ENCODE data around the gene RAB4A. TPM values are rescaled to one million over a fixed set of nuclear protein-coding genes. Genes with fewer than 3 reads are reported as not detected.

Gene RAB4A
- total and polyA plus RNA-seq, 2 of the 13 experiments (the other 11 are each of a cell fraction or from before 2014, with no cell fraction given) = 56.0 to 80.1 TPM

DNA sequence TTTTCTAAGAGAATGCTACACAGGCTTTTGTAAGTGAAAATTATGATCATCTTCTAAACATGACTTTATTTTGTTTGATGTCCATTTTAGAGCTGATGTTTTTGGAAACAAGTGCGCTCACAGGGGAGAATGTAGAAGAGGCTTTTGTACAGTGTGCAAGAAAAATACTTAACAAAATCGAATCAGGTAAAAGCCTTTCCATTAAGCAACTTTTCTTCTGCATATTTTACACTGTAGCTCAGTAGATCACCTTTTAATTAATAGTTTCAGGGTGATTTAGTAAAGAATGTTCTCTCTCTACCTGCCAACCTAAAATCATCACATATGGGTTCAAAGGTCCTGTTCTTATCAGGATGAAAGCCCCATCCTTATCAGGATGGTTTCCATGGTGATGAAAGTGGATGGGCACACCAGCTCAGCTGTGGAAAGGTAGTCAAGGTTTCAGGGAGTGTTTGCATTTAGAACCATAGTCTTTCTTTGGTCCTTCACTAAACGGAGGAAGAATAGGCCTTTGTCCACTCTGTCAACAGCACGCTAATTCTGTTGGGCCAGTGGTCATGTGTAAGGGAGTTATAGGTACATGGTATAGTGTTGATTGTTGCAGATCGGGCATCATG is 28.1 kb downstream of the RAB4A start (continued):
- no peak for TF ChIP-seq SRSF9 (IDR thresholded peaks at IDR 0.05; ENCODE audit: borderline replicate concordance, insufficient read depth, low read depth, low read length, poor library complexity, severe bottlenecking)
- no peak for TF ChIP-seq DMAP1 (CRISPR knock-in tag; IDR thresholded peaks at IDR 0.05)
- TF ChIP-seq ETV6 (CRISPR knock-in tag; conservative IDR thresholded peaks at IDR 0.05) = no peak
- no peak for TF ChIP-seq ZNF782 (CRISPR knock-in tag; IDR thresholded peaks at IDR 0.05; ENCODE audit: borderline replicate concordance)
- TF ChIP-seq TOE1 (CRISPR knock-in tag; IDR thresholded peaks at IDR 0.05) = no peak
- TF ChIP-seq WIZ (CRISPR knock-in tag; IDR thresholded peaks at IDR 0.05) = no peak
- TF ChIP-seq ZFP36L2 (CRISPR knock-in tag; IDR thresholded peaks at IDR 0.05) = no peak
- no peak for TF ChIP-seq ZNF777 (CRISPR knock-in tag; IDR thresholded peaks at IDR 0.05)
- TF ChIP-seq TARDBP (CRISPR knock-in tag; IDR thresholded peaks at IDR 0.05) = peak; percentile 31; the same call in 1 of the 2 replicates
- TF ChIP-seq PITX1 (CRISPR knock-in tag; IDR thresholded peaks at IDR 0.05) = no peak; the same call in 1 of the 2 replicates
- no peak for TF ChIP-seq NR2C2 (CRISPR knock-in tag; IDR thresholded peaks at IDR 0.05; ENCODE audit: borderline replicate concordance)
- no peak for TF ChIP-seq ATF7 (IDR thresholded peaks at IDR 0.05)
- no peak for TF ChIP-seq ATF7 (CRISPR knock-in tag; IDR thresholded peaks at IDR 0.05)
- TF ChIP-seq EHMT2 (IDR thresholded peaks at IDR 0.05; ENCODE audit: borderline replicate concordance, low read depth, low read length) = no peak
- TF ChIP-seq RFX1 (IDR thresholded peaks at IDR 0.05) = peak; percentile 87
- TF ChIP-seq, protein P1, sequence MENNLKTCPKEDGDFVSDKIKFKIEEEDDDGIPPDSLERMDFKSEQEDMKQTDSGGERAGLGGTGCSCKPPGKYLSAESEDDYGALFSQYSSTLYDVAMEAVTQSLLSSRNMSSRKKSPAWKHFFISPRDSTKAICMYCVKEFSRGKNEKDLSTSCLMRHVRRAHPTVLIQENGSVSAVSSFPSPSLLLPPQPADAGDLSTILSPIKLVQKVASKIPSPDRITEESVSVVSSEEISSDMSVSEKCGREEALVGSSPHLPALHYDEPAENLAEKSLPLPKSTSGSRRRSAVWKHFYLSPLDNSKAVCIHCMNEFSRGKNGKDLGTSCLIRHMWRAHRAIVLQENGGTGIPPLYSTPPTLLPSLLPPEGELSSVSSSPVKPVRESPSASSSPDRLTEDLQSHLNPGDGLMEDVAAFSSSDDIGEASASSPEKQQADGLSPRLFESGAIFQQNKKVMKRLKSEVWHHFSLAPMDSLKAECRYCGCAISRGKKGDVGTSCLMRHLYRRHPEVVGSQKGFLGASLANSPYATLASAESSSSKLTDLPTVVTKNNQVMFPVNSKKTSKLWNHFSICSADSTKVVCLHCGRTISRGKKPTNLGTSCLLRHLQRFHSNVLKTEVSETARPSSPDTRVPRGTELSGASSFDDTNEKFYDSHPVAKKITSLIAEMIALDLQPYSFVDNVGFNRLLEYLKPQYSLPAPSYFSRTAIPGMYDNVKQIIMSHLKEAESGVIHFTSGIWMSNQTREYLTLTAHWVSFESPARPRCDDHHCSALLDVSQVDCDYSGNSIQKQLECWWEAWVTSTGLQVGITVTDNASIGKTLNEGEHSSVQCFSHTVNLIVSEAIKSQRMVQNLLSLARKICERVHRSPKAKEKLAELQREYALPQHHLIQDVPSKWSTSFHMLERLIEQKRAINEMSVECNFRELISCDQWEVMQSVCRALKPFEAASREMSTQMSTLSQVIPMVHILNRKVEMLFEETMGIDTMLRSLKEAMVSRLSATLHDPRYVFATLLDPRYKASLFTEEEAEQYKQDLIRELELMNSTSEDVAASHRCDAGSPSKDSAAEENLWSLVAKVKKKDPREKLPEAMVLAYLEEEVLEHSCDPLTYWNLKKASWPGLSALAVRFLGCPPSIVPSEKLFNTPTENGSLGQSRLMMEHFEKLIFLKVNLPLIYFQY (CRISPR knock-in tag; IDR thresholded peaks at IDR 0.05; ENCODE audit: borderline replicate concordance) = 0 out of 2 replicates have a peak, but pooled peaks have one; percentile 23
- TF ChIP-seq, protein P2, sequence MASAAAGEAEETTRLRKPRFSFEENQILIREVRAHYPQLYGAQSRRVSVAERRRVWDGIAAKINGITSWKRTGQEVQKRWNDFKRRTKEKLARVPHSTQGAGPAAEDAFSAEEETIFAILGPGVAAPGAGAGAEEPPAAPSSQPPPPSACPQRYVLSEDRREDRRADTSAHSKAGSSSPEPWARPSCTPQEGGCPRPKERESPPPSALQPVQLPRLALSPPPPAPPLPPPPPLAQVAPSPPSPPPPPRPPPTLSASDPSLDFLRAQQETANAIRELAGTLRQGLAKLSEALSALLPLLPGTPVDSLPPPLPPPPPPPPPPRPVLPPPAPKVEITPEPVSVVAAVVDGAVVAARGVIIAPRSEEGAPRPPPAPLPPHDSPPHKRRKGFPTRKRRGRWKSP (CRISPR knock-in tag; IDR thresholded peaks at IDR 0.05) = no peak
- TF ChIP-seq, protein P3, sequence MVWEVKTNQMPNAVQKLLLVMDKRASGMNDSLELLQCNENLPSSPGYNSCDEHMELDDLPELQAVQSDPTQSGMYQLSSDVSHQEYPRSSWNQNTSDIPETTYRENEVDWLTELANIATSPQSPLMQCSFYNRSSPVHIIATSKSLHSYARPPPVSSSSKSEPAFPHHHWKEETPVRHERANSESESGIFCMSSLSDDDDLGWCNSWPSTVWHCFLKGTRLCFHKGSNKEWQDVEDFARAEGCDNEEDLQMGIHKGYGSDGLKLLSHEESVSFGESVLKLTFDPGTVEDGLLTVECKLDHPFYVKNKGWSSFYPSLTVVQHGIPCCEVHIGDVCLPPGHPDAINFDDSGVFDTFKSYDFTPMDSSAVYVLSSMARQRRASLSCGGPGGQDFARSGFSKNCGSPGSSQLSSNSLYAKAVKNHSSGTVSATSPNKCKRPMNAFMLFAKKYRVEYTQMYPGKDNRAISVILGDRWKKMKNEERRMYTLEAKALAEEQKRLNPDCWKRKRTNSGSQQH (CRISPR knock-in tag; IDR thresholded peaks at IDR 0.05; ENCODE audit: low read depth) = no peak
- TF ChIP-seq GLI4 (CRISPR knock-in tag; IDR thresholded peaks at IDR 0.05; ENCODE audit: borderline replicate concordance) = no peak
- TF ChIP-seq EP300 (IDR thresholded peaks at IDR 0.05; ENCODE audit: low read depth in 2 of 2, low read length in 2 of 2) = peak; percentile 62 to 79; a peak in 3 of 4 replicates
- TF ChIP-seq EP300 (CRISPR knock-in tag; IDR thresholded peaks at IDR 0.05; ENCODE audit: borderline replicate concordance) = peak; percentile 74
- TF ChIP-seq ZNF329 (CRISPR knock-in tag; IDR thresholded peaks at IDR 0.05; ENCODE audit: low read depth) = no peak
- no peak for TF ChIP-seq NFE2L1 (CRISPR knock-in tag; IDR thresholded peaks at IDR 0.05; ENCODE audit: borderline replicate concordance)
- no peak for TF ChIP-seq ZNF510 (CRISPR knock-in tag; IDR thresholded peaks at IDR 0.05; ENCODE audit: low read depth)
- TF ChIP-seq, protein P4, sequence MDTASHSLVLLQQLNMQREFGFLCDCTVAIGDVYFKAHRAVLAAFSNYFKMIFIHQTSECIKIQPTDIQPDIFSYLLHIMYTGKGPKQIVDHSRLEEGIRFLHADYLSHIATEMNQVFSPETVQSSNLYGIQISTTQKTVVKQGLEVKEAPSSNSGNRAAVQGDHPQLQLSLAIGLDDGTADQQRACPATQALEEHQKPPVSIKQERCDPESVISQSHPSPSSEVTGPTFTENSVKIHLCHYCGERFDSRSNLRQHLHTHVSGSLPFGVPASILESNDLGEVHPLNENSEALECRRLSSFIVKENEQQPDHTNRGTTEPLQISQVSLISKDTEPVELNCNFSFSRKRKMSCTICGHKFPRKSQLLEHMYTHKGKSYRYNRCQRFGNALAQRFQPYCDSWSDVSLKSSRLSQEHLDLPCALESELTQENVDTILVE (CRISPR knock-in tag; IDR thresholded peaks at IDR 0.05) = no peak

All from HepG2 (cell line).